ENCODE measurements around the gene NIPA2.

GRCh38 chr15:22885120-22885519, 46.7 kb downstream of the NIPA2 start:
- TF ChIP-seq CTCF (IDR thresholded peaks at IDR 0.05; ENCODE audit: borderline replicate concordance, extremely low read depth, low read length, poor library complexity, severe bottlenecking) = no peak
- no peak for TF ChIP-seq EZH2 (IDR thresholded peaks at IDR 0.05; ENCODE audit: borderline replicate concordance, low read depth, low read length, severe bottlenecking)
